Epithelial cell of umbilical artery (primary cell): ENCODE data around the gene SRD5A1. TPM values are rescaled to one million over a fixed set of nuclear protein-coding genes. Genes with fewer than 3 reads are reported as not detected.

Experiments
- total RNA-seq: library from RNA; depleted of rRNA; stranded (reverse); fragments of >200 nt; gene quantifications from 2 replicates; pipeline ENCODE4 v1.2.3, GENCODE V29; 2014

Gene SRD5A1, protein sequence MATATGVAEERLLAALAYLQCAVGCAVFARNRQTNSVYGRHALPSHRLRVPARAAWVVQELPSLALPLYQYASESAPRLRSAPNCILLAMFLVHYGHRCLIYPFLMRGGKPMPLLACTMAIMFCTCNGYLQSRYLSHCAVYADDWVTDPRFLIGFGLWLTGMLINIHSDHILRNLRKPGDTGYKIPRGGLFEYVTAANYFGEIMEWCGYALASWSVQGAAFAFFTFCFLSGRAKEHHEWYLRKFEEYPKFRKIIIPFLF
- 5.8 and 11.2 TPM in 2 replicates for total RNA-seq

DNA sequence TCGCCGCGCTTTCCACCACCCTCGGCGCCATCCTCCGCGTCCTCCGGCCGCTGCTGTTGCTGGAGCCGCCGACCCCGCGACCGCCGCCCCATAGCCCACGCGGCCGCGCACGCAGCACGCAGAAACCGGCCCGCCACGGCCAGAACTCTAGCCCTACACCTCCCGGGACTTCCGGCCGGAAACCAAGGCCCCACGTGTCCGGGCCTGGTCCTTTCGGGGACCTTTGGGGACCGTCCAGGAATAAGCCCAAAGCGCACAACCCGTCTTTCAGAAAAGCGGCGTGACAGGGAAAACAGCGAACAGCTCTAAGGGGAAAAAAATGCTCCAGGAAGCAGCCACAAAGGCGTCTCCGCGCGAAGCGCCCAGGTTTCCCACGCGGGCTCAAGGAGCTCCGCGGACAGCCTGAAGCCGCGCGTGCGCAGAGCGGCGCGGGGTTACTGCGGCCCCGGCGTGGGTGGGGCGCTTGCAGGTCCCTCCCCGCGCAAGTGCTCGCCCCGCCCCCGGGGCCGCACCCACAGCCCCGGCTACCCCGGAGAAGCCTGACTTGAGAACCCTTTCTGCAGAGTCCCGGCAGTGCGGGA lies at the start of gene SRD5A1, which contains the start of gene NSUN2:
SRD5A1 (plus strand) TSS at position 553 of the 581 bp plus-strand sequence. CDS start 137 bp downstream, outside the sequence.
NSUN2 (minus strand) TSS at position 157 of the 581 bp plus-strand sequence; CDS start at position 92, 65 bp downstream.

GRCh38 chr5:6713274-6714225 lies 80.3 kb downstream of the SRD5A1 start, which contains the start of gene TENT4A:
TSS of gene TENT4A (plus strand) at chr5:6713432. CDS start at chr5:6713984, 552 bp downstream.

Other genes with a start within 250 kb of the SRD5A1 start
- gene UBE2QL1, start 184.6 kb upstream of the SRD5A1 start, total RNA-seq: under 0.01 TPM in 1 of 2 replicates, not detected in the other
- gene NSUN2, start 396 bp upstream of the SRD5A1 start, total RNA-seq: 64.7 and 67.2 TPM in 2 replicates
- 8.1 and 9.4 TPM in 2 replicates for gene TENT4A, start 80.0 kb downstream of the SRD5A1 start, total RNA-seq